GM12878 (cell line): Measurements from ENCODE around the gene GLIPR1L1. TPM values are rescaled to one million over a fixed set of nuclear protein-coding genes. Genes with fewer than 3 reads are reported as not detected.

ENCODE experiments used
- ATAC-seq: fragments of 200-7000 bp; cut with Tn5 transposase; 3 replicates; pipeline ENCODE4 v1.9.1; 2020; ENCODE audit warnings: mild to moderate bottlenecking, moderate library complexity
- BruUV-seq: library from RNA; stranded (reverse); fragments of 400-500 nt; replicated peaks from 2 replicates; lab custom pipeline; 2021; lab: Mats Ljungman, UMichigan
- CTCF ChIA-PET: fragments of 300-600 bp; sonication (Branson Sonifier 250); formaldehyde crosslinking; extraction: SDS; loops from one replicate; lab custom pipeline; 2021; ENCODE audit warnings: inconsistent platforms; lab: Yijun Ruan, JAX
- POLR2A ChIA-PET: fragments of 350-600 bp; formaldehyde crosslinking; extraction: SDS; loops from one replicate; lab custom pipeline; 2021; ENCODE audit warnings: inconsistent platforms; lab: Charles Lee
- RAD21 ChIA-PET: fragments of 300-600 bp; sonication (Branson Sonifier 250); formaldehyde crosslinking; loops from one replicate; lab custom pipeline; 2023; ENCODE audit warnings: antibody characterized with exemption; ENCODE audit not compliant: unreplicated experiment; lab: Charles Lee
- SMC1A ChIA-PET: fragments of 300-600 bp; sonication (Branson Sonifier 250); formaldehyde crosslinking; loops from one replicate; lab custom pipeline; 2023; ENCODE audit not compliant: unreplicated experiment, uncharacterized antibody; lab: Charles Lee
- DNase-seq: peaks from one replicate; pipeline ENCODE4 v3.0.0-alpha.2; 2011; ENCODE audit warnings: low read depth, low spot score
- FAIRE-seq: peaks from 3 replicates; lab custom pipeline; 2011; peaks lifted over from hg19 to GRCh38; lab: Jason Lieb, UNC
- H2AFZ ChIP-seq: 2 replicates; pipeline ENCODE4 v1.6.0; 2011; ENCODE audit warnings: low read depth, low read length, control low read depth; ENCODE audit not compliant: control insufficient read depth
- H3K27ac ChIP-seq: 2 replicates; pipeline ENCODE4 v1.5.1; 2011; ENCODE audit warnings: control low read depth; ENCODE audit not compliant: control insufficient read depth, insufficient read depth
- H3K27me3 ChIP-seq, 2 experiments: replicated peaks in 1 of 2; 2 replicates each; pipeline versions ENCODE4 v1.6.0 to v1.6.1; 2011; ENCODE audit warnings: low read length in 1 of 2; ENCODE audit not compliant: control insufficient read depth in 2 of 2, insufficient read depth in 2 of 2
- H3K36me3 ChIP-seq, 2 experiments: 2 replicates each; pipeline ENCODE4 v1.5.1; 2011; ENCODE audit warnings: low read length in 1 of 2; ENCODE audit not compliant: control insufficient read depth in 2 of 2, insufficient read depth in 2 of 2
- H3K4me1 ChIP-seq: 2 replicates; pipeline ENCODE4 v1.6.1; 2011; ENCODE audit warnings: mild to moderate bottlenecking, low read length, moderate library complexity, mixed read lengths; ENCODE audit not compliant: control insufficient read depth, insufficient read depth
- H3K4me2 ChIP-seq: 2 replicates; pipeline ENCODE4 v1.6.0; 2011; ENCODE audit warnings: control low read depth; ENCODE audit not compliant: control insufficient read depth, insufficient read depth
- H3K4me3 ChIP-seq: fragments of 200-600 bp; sonication (generic); 2 replicates; pipeline ENCODE4 v1.5.1; 2016
- H3K79me2 ChIP-seq: 2 replicates; pipeline ENCODE4 v1.6.0; 2011; ENCODE audit warnings: low read length; ENCODE audit not compliant: control insufficient read depth, insufficient read depth
- H3K9ac ChIP-seq: 2 replicates; pipeline ENCODE4 v1.8.0; 2011; ENCODE audit warnings: low read length, control low read depth, mixed read lengths; ENCODE audit not compliant: control insufficient read depth, insufficient read depth
- H3K9me3 ChIP-seq: replicated peaks from 3 replicates; pipeline ENCODE4 v1.5.1; 2011; ENCODE audit warnings: mild to moderate bottlenecking, low read length; ENCODE audit not compliant: control insufficient read depth, insufficient read depth
- H4K20me1 ChIP-seq: 2 replicates; pipeline ENCODE4 v1.6.0; 2011; ENCODE audit not compliant: control insufficient read depth, insufficient read depth
- BCLAF1 ChIP-seq: fragments of 450-650 bp; IDR thresholded peaks from 2 replicates; pipeline ENCODE4 v1.6.1; 2017; ENCODE audit warnings: antibody characterized with exemption, mild to moderate bottlenecking, moderate library complexity
- BMI1 ChIP-seq: fragments of 450-650 bp; IDR thresholded peaks from 2 replicates; pipeline ENCODE4 v1.6.1; 2016; ENCODE audit warnings: mild to moderate bottlenecking, moderate library complexity, borderline replicate concordance
- HDGF ChIP-seq: fragments of 450-650 bp; IDR thresholded peaks from 2 replicates; pipeline ENCODE4 v1.6.1; 2016; ENCODE audit warnings: antibody characterized with exemption
- JUND ChIP-seq: IDR thresholded peaks from 2 replicates; pipeline ENCODE4 v1.6.1; 2012; ENCODE audit warnings: low read depth, mild to moderate bottlenecking, low read length, improper control_type of control experiment, moderate library complexity
- MTA3 ChIP-seq: IDR thresholded peaks from 2 replicates; pipeline ENCODE4 v1.6.1; 2012; ENCODE audit warnings: low read length, inconsistent platforms, borderline replicate concordance
- NKRF ChIP-seq: fragments of 450-650 bp; conservative IDR thresholded peaks from 2 replicates; pipeline ENCODE4 v1.6.1; 2017; ENCODE audit warnings: mild to moderate bottlenecking, moderate library complexity
- PAX5 ChIP-seq: IDR thresholded peaks from 2 replicates; pipeline ENCODE4 v1.6.1; 2011; ENCODE audit warnings: low read depth, low read length, borderline replicate concordance
- SMC3 ChIP-seq: IDR thresholded peaks from 2 replicates; pipeline ENCODE4 v1.6.1; 2011; ENCODE audit warnings: low read length, improper control_type of control experiment, borderline replicate concordance
- SUZ12 ChIP-seq: fragments of 200-600 bp; sonication (generic); IDR thresholded peaks from one replicate; pipeline ENCODE4 v1.6.1; 2018; ENCODE audit warnings: antibody characterized with exemption, mild to moderate bottlenecking; ENCODE audit not compliant: unreplicated experiment
- TCF7 ChIP-seq: IDR thresholded peaks from 2 replicates; pipeline ENCODE4 v1.6.1; 2014; ENCODE audit warnings: antibody characterized with exemption, borderline replicate concordance
- USF1 ChIP-seq: IDR thresholded peaks from 2 replicates; pipeline ENCODE4 v1.6.1; 2011; ENCODE audit warnings: borderline replicate concordance, low read depth, mild to moderate bottlenecking, moderate library complexity, mixed read lengths, low read length; ENCODE audit not compliant: insufficient read depth; ENCODE audit errors: extremely low read length
- WRNIP1 ChIP-seq: IDR thresholded peaks from 2 replicates; pipeline ENCODE4 v1.6.1; 2011; ENCODE audit warnings: low read depth, low read length, improper control_type of control experiment, borderline replicate concordance
- WGBS: methylation state at CpG from one replicate; pipeline ENCODE4 v1.1.6; 2016; ENCODE audit warnings: low lambda C conversion rate; ENCODE audit not compliant: insufficient replicate concordance, insufficient coverage; ENCODE audit errors: missing lambda C conversion rate; 5-methylcytosine and 5-hydroxymethylcytosine counted together
- in situ Hi-C: fragments of 300-500 bp; cut with MboI; formaldehyde crosslinking; loops from 9 replicates; pipeline ENCODE4 v1.14.3; 2018; ENCODE audit warnings: mixed read lengths
- intact Hi-C: fragments of 100-400 bp; cut with micrococcal nuclease; formaldehyde crosslinking; loops from one replicate; pipeline ENCODE4 v1.14.2; 2022; ENCODE audit not compliant: unreplicated experiment
- polyA plus RNA-seq, 11 experiments: library from polyadenylated mRNA; depleted of rRNA in 4 of 11; unstranded in 6 of 11; stranded (reverse) in 5 of 11; fragments of >200 nt; fragmentation: Nextera tagmentation in 4 of 11; fragmentation: Illumina TruSeq in 1 of 11; extraction: Ambion mirVana in 4 of 11; extraction: Trizol in 1 of 11; gene quantifications; 1 replicate in 1 of 11; 2 replicates in 10 of 11; pipeline versions ENCODE4 v1.2.1 to v1.2.3, GENCODE V29; 2011 to 2016; ENCODE audit warnings: inconsistent platforms in 2 of 11, missing spikeins in 2 of 11, low read depth in 1 of 11
- total RNA-seq, 4 experiments: library from RNA; depleted of rRNA in 3 of 4; stranded (reverse); fragments of >200 nt in 3 of 4; fragmentation: Illumina TruSeq in 1 of 4; extraction: Trizol in 1 of 4; gene quantifications; 2 replicates each; pipeline versions ENCODE4 v1.2.1 to v1.2.3, GENCODE V29; 2013 to 2021

The GLIPR1L1 gene
- total and polyA plus RNA-seq, 10 of the 15 experiments (the other 5 are each of a cell fraction or from before 2014, with no cell fraction given): 0.10 to 0.47 (median 0.13) TPM; not detected in 7

- no peak for ATAC-seq
- Histone ChIP-seq H3K4me2 (no peak overlapping the region), H3K9me3 (no peaks in the 10 kb centered on the region), H4K20me1 (no peaks in the 10 kb centered on the region), H3K27me3 (no peaks in the 10 kb centered on the region)
- SMC1A ChIA-PET: interaction anchor here (0.7 to 1.6 kb wide), 2 partner anchors 8 to 28 kb away, joined by 4 read pairs; no protein-coding TSS in a partner anchor
- CTCF ChIA-PET: interaction anchor here (0.5 to 0.9 kb wide), 2 partner anchors 203 to 572 kb away, joined by 3 read pairs; no protein-coding TSS in a partner anchor
- intact Hi-C loops: no loop called here
- POLR2A ChIA-PET: no interaction called here
- TF ChIP-seq JUND (no peak), SUZ12 (no peak)
- TF ChIP-seq, all 136 proteins: peak for 0
- Histone ChIP-seq H3K36me3 (no peaks in the 10 kb centered on the region), H3K79me2 (no peaks in the 10 kb centered on the region), H3K27ac (no peak overlapping the region), H2AFZ (no peak overlapping the region), H3K4me1 (no peaks in the 10 kb centered on the region), H3K9ac (no peak overlapping the region), H3K4me3 (no peak overlapping the region)
- in situ Hi-C loops: no loop called here
- DNase-seq (no peak), FAIRE-seq (no peak)
- 75% methylated on average over 2 of the region's 2 CpGs for WGBS
- BruUV-seq: no TSS peak
- RAD21 ChIA-PET: interaction anchor here (0.5 kb wide), 1 partner anchor 1056 kb away, joined by 3 read pairs; no protein-coding TSS in a partner anchor
These were observed 32.2 kb upstream of the GLIPR1L1 start for GRCh38 chr12:75302225-75302624.

- Histone ChIP-seq H3K9me3 (no peaks in the 10 kb centered on the region), H3K4me2 (no peak overlapping the region), H2AFZ (no peak overlapping the region), H3K79me2 (no peaks in the 10 kb centered on the region), H3K9ac (no peak overlapping the region), H3K4me3 (no peak overlapping the region), H4K20me1 (no peaks in the 10 kb centered on the region), H3K36me3 (no peaks in the 10 kb centered on the region), H3K27me3 (no peaks in the 10 kb centered on the region), H3K27ac (no peak overlapping the region), H3K4me1 (no peaks in the 10 kb centered on the region)
- ChIA-PET RAD21 (no interaction called here), SMC1A (interaction anchor here (1.6 kb wide), 1 partner anchor 17 kb away, joined by 3 read pairs; no protein-coding TSS in a partner anchor), CTCF (interaction anchor here (0.5 kb wide), 1 partner anchor 571 kb away, joined by 3 read pairs; no protein-coding TSS in a partner anchor), POLR2A (no interaction called here)
- intact Hi-C loops: no loop called here
- in situ Hi-C loops: no loop called here
- no peak for ATAC-seq
- DNase-seq: no peak
- no TSS peak for BruUV-seq
- no peak for FAIRE-seq
- no peak for TF ChIP-seq NKRF
- TF ChIP-seq BMI1: no peak
- TF ChIP-seq WRNIP1: no peak
- TF ChIP-seq SMC3: no peak
- TF ChIP-seq TCF7: no peak
- TF ChIP-seq MTA3: no peak
- TF ChIP-seq BCLAF1: no peak
- no peak for TF ChIP-seq PAX5
- TF ChIP-seq USF1: no peak
- no peak for TF ChIP-seq HDGF
These were observed 31.7 kb upstream of the GLIPR1L1 start for GRCh38 chr12:75302781-75303180.
